ENCODE measurements around the gene PATJ. TPM values are rescaled to one million over a fixed set of nuclear protein-coding genes. Genes with fewer than 3 reads are reported as not detected.
"Not testable (repeated sequence)": the region's sequence is repeated elsewhere in the genome, so short reads cannot be mapped to it uniquely, and the experiment has no call there.

Gene PATJ
- total RNA-seq, 1 donor from 2014 or later = 2.0 TPM

- H3K27me3 Mint-ChIP-seq (ENCODE audit: unreplicated experiment) = no peaks in the 10 kb centered on the region
- H3K36me3 Mint-ChIP-seq (ENCODE audit: unreplicated experiment) = peaks cover 6% of the 10 kb centered on the region
- H3K4me3 Mint-ChIP-seq (ENCODE audit: unreplicated experiment) = no peak overlapping the region
- TF ChIP-seq CTCF (IDR thresholded peaks at IDR 0.05; ENCODE audit: partially characterized antibody, unreplicated experiment) = no peak
- H3K27ac Mint-ChIP-seq (ENCODE audit: unreplicated experiment) = no peak overlapping the region
- no peaks in the 10 kb centered on the region for H3K9me3 Mint-ChIP-seq (ENCODE audit: unreplicated experiment)
- no peak for DNase-seq
- peaks cover 3% of the 10 kb centered on the region for H3K4me1 Mint-ChIP-seq (ENCODE audit: low read depth, unreplicated experiment)
Observed at GRCh38 chr1:61869691-61870109, 127.4 kb downstream of the PATJ start.

DNA sequence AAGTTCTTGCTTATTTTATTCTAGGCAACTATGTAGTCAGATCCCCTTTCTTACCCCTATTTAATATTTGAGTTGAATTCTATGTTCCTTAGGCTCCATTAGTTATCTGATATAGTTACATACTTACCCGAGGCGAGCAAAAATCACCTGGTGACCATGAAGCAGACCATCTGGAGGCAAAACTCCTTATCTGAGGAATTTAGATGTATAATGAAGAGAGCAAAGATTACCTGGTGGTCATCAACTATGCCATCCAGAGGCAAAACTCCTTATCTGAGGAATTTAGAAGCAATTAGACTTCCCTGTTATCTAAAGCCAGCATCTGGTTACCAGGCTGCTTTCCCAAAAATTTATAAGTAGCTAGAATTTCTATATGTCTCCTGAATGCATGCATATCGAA, 129.9 kb downstream of the PATJ start:
- H3K4me1 Mint-ChIP-seq (ENCODE audit: low read depth, unreplicated experiment) = no peaks in the 10 kb centered on the region
- peaks cover 6% of the 10 kb centered on the region for H3K36me3 Mint-ChIP-seq (ENCODE audit: unreplicated experiment)
- H3K4me3 Mint-ChIP-seq (ENCODE audit: unreplicated experiment) = no peak overlapping the region
- H3K27ac Mint-ChIP-seq (ENCODE audit: unreplicated experiment) = no peak overlapping the region
- no peaks in the 10 kb centered on the region for H3K27me3 Mint-ChIP-seq (ENCODE audit: unreplicated experiment)
- no peak for TF ChIP-seq CTCF (IDR thresholded peaks at IDR 0.05; ENCODE audit: partially characterized antibody, unreplicated experiment)
- no peak for DNase-seq
- no peaks in the 10 kb centered on the region for H3K9me3 Mint-ChIP-seq (ENCODE audit: unreplicated experiment)

DNA sequence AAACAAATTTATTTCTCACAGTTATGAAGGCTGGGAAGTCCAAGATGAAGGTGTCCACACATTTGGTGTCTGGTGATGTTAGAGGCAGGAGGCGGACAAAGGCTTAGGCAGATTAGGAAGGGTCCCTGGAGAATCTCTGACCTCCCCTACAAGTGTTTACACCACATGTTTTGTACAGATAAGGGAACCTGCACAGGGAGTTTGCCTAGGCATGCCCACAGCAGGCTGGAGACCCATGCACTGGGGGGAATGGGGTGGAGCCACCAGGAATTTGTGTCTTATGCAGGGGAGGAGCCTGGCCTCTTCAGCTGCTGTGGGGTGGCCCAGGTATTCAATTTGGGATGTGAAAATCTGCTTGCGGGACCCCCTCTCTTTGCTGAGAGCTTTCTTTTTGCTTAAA, 131.3 kb downstream of the PATJ start:
- TF ChIP-seq CTCF (IDR thresholded peaks at IDR 0.05; ENCODE audit: partially characterized antibody, unreplicated experiment) = no peak
- Mint-ChIP-seq H3K27ac (ENCODE audit: unreplicated experiment) (no peak overlapping the region), H3K36me3 (ENCODE audit: unreplicated experiment) (peaks cover 6% of the 10 kb centered on the region), H3K4me3 (ENCODE audit: unreplicated experiment) (no peak overlapping the region), H3K27me3 (ENCODE audit: unreplicated experiment) (no peaks in the 10 kb centered on the region), H3K9me3 (ENCODE audit: unreplicated experiment) (no peaks in the 10 kb centered on the region), H3K4me1 (ENCODE audit: low read depth, unreplicated experiment) (no peaks in the 10 kb centered on the region)
- DNase-seq = no peak

DNA sequence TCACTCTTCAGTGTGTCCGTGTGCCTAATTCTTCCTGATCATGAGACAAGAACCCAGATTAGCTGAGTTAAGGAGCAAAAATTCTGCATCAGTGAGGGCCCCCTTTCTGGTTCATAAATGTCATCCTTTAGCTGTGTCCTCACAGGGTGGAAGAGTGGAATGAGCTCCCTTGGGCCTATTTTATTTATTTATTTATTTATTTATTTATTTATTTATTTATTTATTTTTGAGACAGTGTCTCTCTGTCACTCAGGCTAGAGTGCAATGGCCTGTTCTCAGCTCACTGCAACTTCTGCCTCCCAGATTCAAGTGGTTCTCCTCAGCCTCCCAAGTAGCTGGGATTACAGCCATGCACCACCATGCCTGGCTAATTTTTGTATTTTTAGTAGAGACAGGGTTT, 131.7 kb downstream of the PATJ start:
- Mint-ChIP-seq H3K9me3 (ENCODE audit: unreplicated experiment) (no peaks in the 10 kb centered on the region), H3K27me3 (ENCODE audit: unreplicated experiment) (no peaks in the 10 kb centered on the region), H3K36me3 (ENCODE audit: unreplicated experiment) (peaks cover 6% of the 10 kb centered on the region), H3K4me3 (ENCODE audit: unreplicated experiment) (no peak overlapping the region), H3K27ac (ENCODE audit: unreplicated experiment) (no peak overlapping the region), H3K4me1 (ENCODE audit: low read depth, unreplicated experiment) (no peaks in the 10 kb centered on the region)
- DNase-seq = no peak
- TF ChIP-seq CTCF (IDR thresholded peaks at IDR 0.05; ENCODE audit: partially characterized antibody, unreplicated experiment) = no peak

GRCh38 chr1:61875198-61875597, 132.9 kb downstream of the PATJ start:
- peaks cover 6% of the 10 kb centered on the region for H3K36me3 Mint-ChIP-seq (ENCODE audit: unreplicated experiment)
- no peaks in the 10 kb centered on the region for H3K4me1 Mint-ChIP-seq (ENCODE audit: low read depth, unreplicated experiment)
- no peak overlapping the region for H3K4me3 Mint-ChIP-seq (ENCODE audit: unreplicated experiment)
- H3K27ac Mint-ChIP-seq (ENCODE audit: unreplicated experiment) = no peak overlapping the region
- no peak for TF ChIP-seq CTCF (IDR thresholded peaks at IDR 0.05; ENCODE audit: partially characterized antibody, unreplicated experiment)
- no peaks in the 10 kb centered on the region for H3K9me3 Mint-ChIP-seq (ENCODE audit: unreplicated experiment)
- no peaks in the 10 kb centered on the region for H3K27me3 Mint-ChIP-seq (ENCODE audit: unreplicated experiment)
- no peak for DNase-seq

- not testable (repeated sequence) for H3K36me3 Mint-ChIP-seq (ENCODE audit: unreplicated experiment); H3K4me3 Mint-ChIP-seq (ENCODE audit: unreplicated experiment); H3K9me3 Mint-ChIP-seq (ENCODE audit: unreplicated experiment); H3K4me1 Mint-ChIP-seq (ENCODE audit: low read depth, unreplicated experiment); H3K27me3 Mint-ChIP-seq (ENCODE audit: unreplicated experiment); DNase-seq; H3K27ac Mint-ChIP-seq (ENCODE audit: unreplicated experiment)
Observed at GRCh38 chr1:61879887-61880474, 137.7 kb downstream of the PATJ start.
